IMR-90 (cell line): ENCODE results near the gene BTLA. TPM values are rescaled to one million over a fixed set of nuclear protein-coding genes. Genes with fewer than 3 reads are reported as not detected.

Experiments
- ATAC-seq: fragments of 200-7000 bp; cut with Tn5 transposase; 2 replicates; pipeline ENCODE4 v1.9.1; 2020; ENCODE audit warnings: low read depth, mild to moderate bottlenecking, moderate library complexity
- BruUV-seq: library from RNA; stranded (reverse); fragments of 400-500 nt; replicated peaks from 2 replicates; lab custom pipeline; 2021; lab: Mats Ljungman, UMichigan
- CTCF ChIA-PET: fragments of 300-600 bp; formaldehyde crosslinking; extraction: SDS; loops from one replicate; lab custom pipeline; 2021; ENCODE audit warnings: antibody characterized with exemption; lab: Yijun Ruan, JAX
- POLR2A ChIA-PET: fragments of 300-600 bp; sonication (Branson Sonifier 250); formaldehyde crosslinking; loops from one replicate; lab custom pipeline; 2022; ENCODE audit warnings: antibody characterized with exemption; ENCODE audit not compliant: unreplicated experiment; lab: Charles Lee
- DNase-seq: peaks from one replicate; pipeline ENCODE4 v3.0.0; 2013
- H2AFZ ChIP-seq: replicated peaks from 2 replicates; pipeline ENCODE3; 2013; ENCODE audit warnings: low read length, mild to moderate bottlenecking; ENCODE audit not compliant: poor library complexity
- H2AK5ac ChIP-seq: 2 replicates; pipeline ENCODE4 v1.6.1; 2013; ENCODE audit warnings: low read depth, low read length, inconsistent platforms
- H2AK9ac ChIP-seq: replicated peaks from 2 replicates; pipeline ENCODE3; 2013; ENCODE audit warnings: mild to moderate bottlenecking, low read depth, low read length, moderate library complexity; ENCODE audit not compliant: poor library complexity
- H2BK120ac ChIP-seq: 2 replicates; pipeline ENCODE4 v1.6.1; 2013; ENCODE audit warnings: low read depth, low read length, inconsistent platforms
- H2BK15ac ChIP-seq: 3 replicates; pipeline ENCODE4 v1.6.1; 2013; ENCODE audit warnings: low read depth, low read length, inconsistent platforms
- H2BK20ac ChIP-seq: 2 replicates; pipeline ENCODE4 v1.6.1; 2013; ENCODE audit warnings: low read depth, mild to moderate bottlenecking, inconsistent platforms, low read length, moderate library complexity
- H2BK5ac ChIP-seq: 2 replicates; pipeline ENCODE4 v1.6.1; 2013; ENCODE audit warnings: mild to moderate bottlenecking, low read depth, low read length, inconsistent platforms; ENCODE audit not compliant: poor library complexity, severe bottlenecking
- H3K14ac ChIP-seq: replicated peaks from 2 replicates; pipeline ENCODE4 v1.6.1; 2013; ENCODE audit warnings: low read depth, low read length, inconsistent platforms
- H3K18ac ChIP-seq: 2 replicates; pipeline ENCODE4 v1.6.1; 2013; ENCODE audit warnings: low read depth, low read length, control low read depth
- H3K23ac ChIP-seq: 2 replicates; pipeline ENCODE4 v1.6.1; 2013; ENCODE audit warnings: low read depth, low read length, inconsistent platforms
- H3K27ac ChIP-seq: 2 replicates; pipeline ENCODE4 v1.5.1; 2013; ENCODE audit warnings: mild to moderate bottlenecking, control low read depth, low read length; ENCODE audit not compliant: insufficient read depth
- H3K27me3 ChIP-seq: 2 replicates; pipeline ENCODE4 v1.6.1; 2013; ENCODE audit warnings: low read length; ENCODE audit not compliant: control insufficient read depth, insufficient read depth
- H3K36me3 ChIP-seq: 2 replicates; pipeline ENCODE4 v1.6.1; 2013; ENCODE audit warnings: low read length, mixed read lengths; ENCODE audit not compliant: control insufficient read depth, insufficient read depth
- H3K4ac ChIP-seq: 2 replicates; pipeline ENCODE4 v1.6.1; 2013; ENCODE audit warnings: low read depth, low read length, inconsistent platforms
- H3K4me1 ChIP-seq: 2 replicates; pipeline ENCODE4 v1.6.1; 2013; ENCODE audit warnings: low read length, mixed read lengths; ENCODE audit not compliant: control insufficient read depth, insufficient read depth
- H3K4me2 ChIP-seq: 2 replicates; pipeline ENCODE4 v1.6.1; 2013; ENCODE audit warnings: low read depth, mild to moderate bottlenecking, control low read depth, low read length, moderate library complexity
- H3K4me3 ChIP-seq: 2 replicates; pipeline ENCODE4 v1.5.1; 2013; ENCODE audit warnings: low read depth, mild to moderate bottlenecking, control low read depth, low read length, moderate library complexity; ENCODE audit not compliant: insufficient read depth
- H3K56ac ChIP-seq: 2 replicates; pipeline ENCODE4 v1.6.1; 2013; ENCODE audit warnings: low read length, inconsistent platforms; ENCODE audit not compliant: insufficient read depth; ENCODE audit errors: extremely low read depth
- H3K79me1 ChIP-seq, 2 experiments: 2 replicates each; pipeline ENCODE4 v1.6.1; 2013; ENCODE audit warnings: low read length in 2 of 2, inconsistent platforms in 1 of 2, low read depth in 1 of 2
- H3K9ac ChIP-seq: 2 replicates; pipeline ENCODE4 v1.6.1; 2013; ENCODE audit warnings: low read depth, low read length, control low read depth
- H3K9me1 ChIP-seq: 2 replicates; pipeline ENCODE4 v1.6.1; 2013; ENCODE audit warnings: low read length, inconsistent platforms; ENCODE audit not compliant: insufficient read depth
- H3K9me3 ChIP-seq: 2 replicates; pipeline ENCODE4 v1.6.1; 2013; ENCODE audit warnings: low read length; ENCODE audit not compliant: control insufficient read depth, insufficient read depth
- H4K20me1 ChIP-seq: 2 replicates; pipeline ENCODE4 v1.6.1; 2013; ENCODE audit warnings: low read length, inconsistent platforms; ENCODE audit not compliant: insufficient read depth
- H4K5ac ChIP-seq: 2 replicates; pipeline ENCODE4 v1.6.1; 2013; ENCODE audit warnings: mild to moderate bottlenecking, low read depth, low read length, control low read depth
- H4K8ac ChIP-seq, 2 experiments: 2 replicates each; pipeline ENCODE4 v1.6.1; 2013; ENCODE audit warnings: low read depth in 2 of 2, low read length in 2 of 2, control low read depth in 1 of 2, inconsistent platforms in 1 of 2
- H4K91ac ChIP-seq: 2 replicates; pipeline ENCODE4 v1.6.1; 2013; ENCODE audit warnings: low read depth, low read length, inconsistent platforms; ENCODE audit not compliant: insufficient read depth
- BHLHE40 ChIP-seq: fragments of 150-350 bp; IDR thresholded peaks from 2 replicates; pipeline ENCODE4 v1.6.1; 2016; ENCODE audit warnings: mild to moderate bottlenecking, low read depth, low read length
- CEBPB ChIP-seq: IDR thresholded peaks from 2 replicates; pipeline ENCODE4 v1.6.1; 2012; ENCODE audit warnings: low read depth, low read length, improper control_type of control experiment
- CHD1 ChIP-seq: IDR thresholded peaks from 2 replicates; pipeline ENCODE4 v1.6.1; 2012; ENCODE audit warnings: low read depth, low read length, improper control_type of control experiment
- ELK1 ChIP-seq: fragments of 150-350 bp; IDR thresholded peaks from 2 replicates; pipeline ENCODE4 v1.6.1; 2016; ENCODE audit warnings: low read depth, mild to moderate bottlenecking, low read length, moderate library complexity, borderline replicate concordance
- FOS ChIP-seq: fragments of 150-350 bp; IDR thresholded peaks from 2 replicates; pipeline ENCODE4 v1.6.1; 2016; ENCODE audit warnings: low read depth, low read length
- MAFK ChIP-seq: IDR thresholded peaks from 2 replicates; pipeline ENCODE4 v1.6.1; 2012; ENCODE audit warnings: low read depth, low read length, improper control_type of control experiment
- MAZ ChIP-seq: IDR thresholded peaks from 2 replicates; pipeline ENCODE4 v1.6.1; 2012; ENCODE audit warnings: low read depth, mild to moderate bottlenecking, low read length, improper control_type of control experiment, moderate library complexity, borderline replicate concordance
- MXI1 ChIP-seq: IDR thresholded peaks from 2 replicates; pipeline ENCODE4 v1.6.1; 2012; ENCODE audit warnings: low read depth, mild to moderate bottlenecking, low read length, moderate library complexity, borderline replicate concordance
- NFE2L2 ChIP-seq: fragments of 150-350 bp; IDR thresholded peaks from 2 replicates; pipeline ENCODE4 v1.6.1; 2016; ENCODE audit warnings: low read depth, mild to moderate bottlenecking, low read length
- POLR2A ChIP-seq: IDR thresholded peaks from 2 replicates; pipeline ENCODE4 v1.6.1; 2012; ENCODE audit warnings: mild to moderate bottlenecking, low read depth, low read length
- RAD21 ChIP-seq: IDR thresholded peaks from 2 replicates; pipeline ENCODE4 v1.6.1; 2012; ENCODE audit warnings: low read length, improper control_type of control experiment
- RCOR1 ChIP-seq: IDR thresholded peaks from 2 replicates; pipeline ENCODE4 v1.6.1; 2012; ENCODE audit warnings: mild to moderate bottlenecking, low read length, improper control_type of control experiment; ENCODE audit not compliant: insufficient replicate concordance
- RFX5 ChIP-seq: IDR thresholded peaks from 2 replicates; pipeline ENCODE4 v1.8.0; 2012; ENCODE audit warnings: low read depth, mild to moderate bottlenecking, low read length, moderate library complexity
- SMC3 ChIP-seq: fragments of 150-350 bp; IDR thresholded peaks from 2 replicates; pipeline ENCODE4 v1.6.1; 2016; ENCODE audit warnings: low read depth, mild to moderate bottlenecking, antibody characterized with exemption, low read length, moderate library complexity
- USF2 ChIP-seq: fragments of 150-350 bp; IDR thresholded peaks from 2 replicates; pipeline ENCODE4 v1.6.1; 2017; ENCODE audit warnings: mild to moderate bottlenecking, antibody characterized with exemption, low read length, low read depth
- WGBS, 2 experiments: methylation state at CpG; one replicate each; pipeline versions ENCODE4 v1.1.5 to v1.1.7; 2013; ENCODE audit warnings: missing lambda C conversion rate in 2 of 2; ENCODE audit not compliant: insufficient read length in 1 of 2; ENCODE audit errors: extremely low coverage in 2 of 2; 5-methylcytosine and 5-hydroxymethylcytosine counted together
- dilution Hi-C: fragments of 300-500 bp; cut with HindIII; formaldehyde crosslinking; loops from one replicate; pipeline ENCODE4 v1.14.3; 2018; ENCODE audit warnings: low sequenced_read_pairs; ENCODE audit not compliant: unreplicated experiment
- in situ Hi-C: fragments of 300-500 bp; cut with MboI; formaldehyde crosslinking; loops from 3 replicates; pipeline ENCODE4 v1.14.3; 2019; ENCODE audit warnings: low sequenced_read_pairs, inconsistent platforms, mixed read lengths
- intact Hi-C: fragments of 100-400 bp; cut with micrococcal nuclease; formaldehyde crosslinking; loops from 2 replicates; pipeline ENCODE4 v1.10.0; 2022
- polyA plus RNA-seq, 3 experiments: library from polyadenylated mRNA; depleted of rRNA; stranded (reverse); fragments of >200 nt; gene quantifications; 2 replicates each; pipeline ENCODE4 v1.2.3, GENCODE V29; 2012; ENCODE audit warnings: low replicate concordance in 1 of 3
- total RNA-seq: library from RNA; depleted of rRNA; stranded (reverse); fragments of >200 nt; gene quantifications from 2 replicates; pipeline ENCODE4 v1.2.3, GENCODE V29; 2012
- TF ChIP-seq, protein P1 (sequence below): conservative IDR thresholded peaks from 2 replicates; pipeline ENCODE4 v1.5.1; 2012; ENCODE audit warnings: mild to moderate bottlenecking, low read depth, low read length, improper control_type of control experiment

The BTLA gene
- total and polyA plus RNA-seq, 2 of the 4 experiments (the other 2 are of a cell fraction) = not detected

GRCh38 chr3:112505907-112506306 is 6.6 kb upstream of the BTLA start:
- Histone ChIP-seq H2BK120ac (no peak overlapping the region), H3K27me3 (no peaks in the 10 kb centered on the region; the same call in 1 of the 2 replicates), H3K9ac (no peak overlapping the region), H4K5ac (no peak overlapping the region), H4K91ac (no peak overlapping the region), H3K27ac (no peak overlapping the region), H3K14ac (no peak overlapping the region), H2BK20ac (no peak overlapping the region), H2BK15ac (no peak overlapping the region), H3K56ac (no peak overlapping the region), H3K4ac (no peak overlapping the region), H3K4me1 (no peaks in the 10 kb centered on the region), H2AFZ (no peak overlapping the region), H3K36me3 (no peaks in the 10 kb centered on the region), H2AK5ac (no peak overlapping the region), H3K9me1 (no peaks in the 10 kb centered on the region), H3K23ac (no peak overlapping the region), H4K8ac (no peak overlapping the region), H2BK5ac (no peak overlapping the region), H3K79me1 (no peaks in the 10 kb centered on the region), H2AK9ac (no peak overlapping the region), H3K9me3 (no peaks in the 10 kb centered on the region), H3K4me2 (no peak overlapping the region), H3K18ac (no peak overlapping the region), H3K4me3 (no peak overlapping the region), H4K20me1 (no peaks in the 10 kb centered on the region)
- intact Hi-C loops = no loop called here
- WGBS, 2 experiments = 0% methylated on average over 1 of the region's 2 CpGs; no CpG with 5 or more reads in 1 of the 2 experiments
- no peak for ATAC-seq
- TF ChIP-seq FOS = no peak
- TF ChIP-seq NFE2L2 = no peak
- TF ChIP-seq CEBPB = no peak
- no peak for TF ChIP-seq RAD21
- TF ChIP-seq USF2 = no peak
- TF ChIP-seq CHD1 = no peak
- no peak for TF ChIP-seq SMC3
- no peak for TF ChIP-seq BHLHE40
- TF ChIP-seq MAFK = no peak
- no peak for TF ChIP-seq MXI1
- TF ChIP-seq, protein P1, sequence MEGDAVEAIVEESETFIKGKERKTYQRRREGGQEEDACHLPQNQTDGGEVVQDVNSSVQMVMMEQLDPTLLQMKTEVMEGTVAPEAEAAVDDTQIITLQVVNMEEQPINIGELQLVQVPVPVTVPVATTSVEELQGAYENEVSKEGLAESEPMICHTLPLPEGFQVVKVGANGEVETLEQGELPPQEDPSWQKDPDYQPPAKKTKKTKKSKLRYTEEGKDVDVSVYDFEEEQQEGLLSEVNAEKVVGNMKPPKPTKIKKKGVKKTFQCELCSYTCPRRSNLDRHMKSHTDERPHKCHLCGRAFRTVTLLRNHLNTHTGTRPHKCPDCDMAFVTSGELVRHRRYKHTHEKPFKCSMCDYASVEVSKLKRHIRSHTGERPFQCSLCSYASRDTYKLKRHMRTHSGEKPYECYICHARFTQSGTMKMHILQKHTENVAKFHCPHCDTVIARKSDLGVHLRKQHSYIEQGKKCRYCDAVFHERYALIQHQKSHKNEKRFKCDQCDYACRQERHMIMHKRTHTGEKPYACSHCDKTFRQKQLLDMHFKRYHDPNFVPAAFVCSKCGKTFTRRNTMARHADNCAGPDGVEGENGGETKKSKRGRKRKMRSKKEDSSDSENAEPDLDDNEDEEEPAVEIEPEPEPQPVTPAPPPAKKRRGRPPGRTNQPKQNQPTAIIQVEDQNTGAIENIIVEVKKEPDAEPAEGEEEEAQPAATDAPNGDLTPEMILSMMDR = no peak
- TF ChIP-seq RFX5 = no peak
- no peak for TF ChIP-seq POLR2A
- no peak for TF ChIP-seq RCOR1
- TF ChIP-seq MAZ = no peak
- TF ChIP-seq ELK1 = no peak
- CTCF ChIA-PET = no interaction called here
- dilution Hi-C loops = loop anchor here (25.0 kb wide), 1 partner anchor 194 kb away; no protein-coding TSS in a partner anchor
- in situ Hi-C loops = loop anchor here (25.0 kb wide), 1 partner anchor 369 kb away; the partner anchor contains the start of gene GCSAM
- BruUV-seq = no TSS peak
- POLR2A ChIA-PET = no interaction called here
- DNase-seq = no peak
